IMR-90 (cell line): ENCODE measurements around the gene TEX2.

Experiments
- CTCF ChIP-seq: conservative IDR thresholded peaks from 2 replicates; pipeline ENCODE4 v1.5.1; 2012; ENCODE audit warnings: mild to moderate bottlenecking, low read depth, low read length, improper control_type of control experiment
- MAFK ChIP-seq: IDR thresholded peaks from 2 replicates; pipeline ENCODE4 v1.6.1; 2012; ENCODE audit warnings: low read depth, low read length, improper control_type of control experiment
- POLR2A ChIP-seq: IDR thresholded peaks from 2 replicates; pipeline ENCODE4 v1.6.1; 2012; ENCODE audit warnings: mild to moderate bottlenecking, low read depth, low read length

- TF ChIP-seq CTCF: no peak
- no peak for TF ChIP-seq POLR2A
- TF ChIP-seq MAFK: no peak
Measured at GRCh38 chr17:64163468-64163867, 99.6 kb downstream of the TEX2 start.
